B cell (primary cell): Measurements from ENCODE around the gene GALNT17.

Experiments used
- EZH2 ChIP-seq: IDR thresholded peaks from 2 replicates; pipeline ENCODE4 v1.6.1; 2012; ENCODE audit warnings: borderline replicate concordance, low read depth, mild to moderate bottlenecking, moderate library complexity, low read length; ENCODE audit not compliant: insufficient read depth, poor library complexity, severe bottlenecking
- TF ChIP-seq, protein P1 (sequence below): fragments of 200-600 bp; IDR thresholded peaks from one replicate; pipeline ENCODE4 v1.8.0; 2022; ENCODE audit warnings: antibody characterized with exemption, mild to moderate bottlenecking

DNA sequence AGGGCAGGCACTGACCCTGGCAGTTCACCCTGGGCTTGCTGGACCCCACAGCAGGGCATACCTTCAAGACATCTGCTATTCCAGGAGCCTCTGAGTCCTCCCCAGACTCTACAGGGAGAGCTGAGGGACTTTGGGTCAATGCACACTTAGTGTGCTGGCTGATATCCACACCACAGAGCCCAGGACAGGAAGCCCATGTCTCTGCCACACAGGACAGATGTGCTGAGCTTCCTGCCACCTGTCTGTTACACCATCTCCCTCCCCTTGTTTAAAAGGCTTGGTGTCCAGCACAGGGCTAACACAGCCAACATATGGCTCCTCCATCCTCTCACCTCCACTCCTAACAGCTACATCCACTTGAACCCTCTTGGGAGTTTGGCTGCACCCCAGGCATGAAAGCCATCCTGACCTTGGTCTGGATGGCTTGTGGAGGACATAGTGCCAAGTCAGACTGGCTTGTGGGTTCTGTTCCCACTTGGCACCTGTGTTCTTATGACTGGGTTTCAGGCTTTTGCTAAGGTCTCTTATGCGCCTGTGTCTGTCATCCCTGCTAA, 529.8 kb downstream of the GALNT17 start:
- no peak for TF ChIP-seq EZH2
- TF ChIP-seq, protein P1, sequence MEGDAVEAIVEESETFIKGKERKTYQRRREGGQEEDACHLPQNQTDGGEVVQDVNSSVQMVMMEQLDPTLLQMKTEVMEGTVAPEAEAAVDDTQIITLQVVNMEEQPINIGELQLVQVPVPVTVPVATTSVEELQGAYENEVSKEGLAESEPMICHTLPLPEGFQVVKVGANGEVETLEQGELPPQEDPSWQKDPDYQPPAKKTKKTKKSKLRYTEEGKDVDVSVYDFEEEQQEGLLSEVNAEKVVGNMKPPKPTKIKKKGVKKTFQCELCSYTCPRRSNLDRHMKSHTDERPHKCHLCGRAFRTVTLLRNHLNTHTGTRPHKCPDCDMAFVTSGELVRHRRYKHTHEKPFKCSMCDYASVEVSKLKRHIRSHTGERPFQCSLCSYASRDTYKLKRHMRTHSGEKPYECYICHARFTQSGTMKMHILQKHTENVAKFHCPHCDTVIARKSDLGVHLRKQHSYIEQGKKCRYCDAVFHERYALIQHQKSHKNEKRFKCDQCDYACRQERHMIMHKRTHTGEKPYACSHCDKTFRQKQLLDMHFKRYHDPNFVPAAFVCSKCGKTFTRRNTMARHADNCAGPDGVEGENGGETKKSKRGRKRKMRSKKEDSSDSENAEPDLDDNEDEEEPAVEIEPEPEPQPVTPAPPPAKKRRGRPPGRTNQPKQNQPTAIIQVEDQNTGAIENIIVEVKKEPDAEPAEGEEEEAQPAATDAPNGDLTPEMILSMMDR, result no peak
